ENCODE data around the gene MADCAM1. TPM values are rescaled to one million over a fixed set of nuclear protein-coding genes. Genes with fewer than 3 reads are reported as not detected.

The MADCAM1 gene
- total RNA-seq, 1 donor from 2014 or later = 0.92 TPM

GRCh38 chr19:536031-536880 is 40.0 kb downstream of the MADCAM1 start:
- peaks cover 26% of the 10 kb centered on the region for H3K4me1 ChIP-seq
- H3K4me3 ChIP-seq = no peak overlapping the region
- no peaks in the 10 kb centered on the region for H3K27me3 ChIP-seq (ENCODE audit: low read depth)
- no peak for DNase-seq
- H3K27ac ChIP-seq = peak overlapping the region; percentile 24
- ATAC-seq = no peak
- peaks cover 45% of the 10 kb centered on the region for H3K36me3 ChIP-seq
- H3K9me3 ChIP-seq = no peaks in the 10 kb centered on the region
- TF ChIP-seq, protein P1, sequence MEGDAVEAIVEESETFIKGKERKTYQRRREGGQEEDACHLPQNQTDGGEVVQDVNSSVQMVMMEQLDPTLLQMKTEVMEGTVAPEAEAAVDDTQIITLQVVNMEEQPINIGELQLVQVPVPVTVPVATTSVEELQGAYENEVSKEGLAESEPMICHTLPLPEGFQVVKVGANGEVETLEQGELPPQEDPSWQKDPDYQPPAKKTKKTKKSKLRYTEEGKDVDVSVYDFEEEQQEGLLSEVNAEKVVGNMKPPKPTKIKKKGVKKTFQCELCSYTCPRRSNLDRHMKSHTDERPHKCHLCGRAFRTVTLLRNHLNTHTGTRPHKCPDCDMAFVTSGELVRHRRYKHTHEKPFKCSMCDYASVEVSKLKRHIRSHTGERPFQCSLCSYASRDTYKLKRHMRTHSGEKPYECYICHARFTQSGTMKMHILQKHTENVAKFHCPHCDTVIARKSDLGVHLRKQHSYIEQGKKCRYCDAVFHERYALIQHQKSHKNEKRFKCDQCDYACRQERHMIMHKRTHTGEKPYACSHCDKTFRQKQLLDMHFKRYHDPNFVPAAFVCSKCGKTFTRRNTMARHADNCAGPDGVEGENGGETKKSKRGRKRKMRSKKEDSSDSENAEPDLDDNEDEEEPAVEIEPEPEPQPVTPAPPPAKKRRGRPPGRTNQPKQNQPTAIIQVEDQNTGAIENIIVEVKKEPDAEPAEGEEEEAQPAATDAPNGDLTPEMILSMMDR (IDR thresholded peaks at IDR 0.05) = no peak
- intact Hi-C loops (cut with DNase I) = no loop called here

DNA sequence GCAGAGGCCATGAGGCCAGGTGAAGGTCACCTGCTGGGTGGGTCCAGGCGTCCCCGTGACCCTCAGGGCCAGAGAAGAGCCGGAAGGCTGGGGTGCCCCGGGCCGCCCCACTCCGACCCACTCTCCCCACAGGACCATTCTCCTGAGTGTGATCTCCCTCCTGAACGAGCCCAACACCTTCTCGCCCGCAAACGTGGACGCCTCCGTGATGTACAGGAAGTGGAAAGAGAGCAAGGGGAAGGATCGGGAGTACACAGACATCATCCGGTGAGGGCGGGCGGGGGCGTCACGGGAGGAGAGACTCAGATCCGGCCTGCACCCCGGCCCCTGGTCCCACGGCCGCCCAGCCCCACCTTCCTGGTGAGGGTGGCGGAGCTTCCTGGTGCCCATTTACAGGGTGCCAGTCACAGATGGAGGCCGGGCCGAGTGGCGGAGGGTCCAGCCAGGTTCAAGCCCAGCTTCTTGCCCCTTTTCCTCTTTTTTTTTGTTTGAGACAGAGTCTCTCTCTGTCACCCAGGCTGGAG is 40.7 kb downstream of the MADCAM1 start:
- DNase-seq (no peak), ATAC-seq (no peak)
- Histone ChIP-seq H3K36me3 (peaks cover 52% of the 10 kb centered on the region), H3K27me3 (ENCODE audit: low read depth) (no peaks in the 10 kb centered on the region), H3K27ac (peak overlapping the region; percentile 24), H3K9me3 (no peaks in the 10 kb centered on the region), H3K4me1 (peaks cover 26% of the 10 kb centered on the region), H3K4me3 (no peak overlapping the region)
- TF ChIP-seq, protein P1 (IDR thresholded peaks at IDR 0.05) = no peak
- intact Hi-C loops (cut with DNase I) = no loop called here

- H3K4me3 ChIP-seq = no peak overlapping the region
- H3K4me1 ChIP-seq = peaks cover 16% of the 10 kb centered on the region
- H3K27me3 ChIP-seq (ENCODE audit: low read depth) = no peaks in the 10 kb centered on the region
- no peak for ATAC-seq
- TF ChIP-seq, protein P1 (IDR thresholded peaks at IDR 0.05) = no peak
- H3K27ac ChIP-seq = no peak overlapping the region
- H3K9me3 ChIP-seq = no peaks in the 10 kb centered on the region
- intact Hi-C loops (cut with DNase I) = no loop called here
- no peak for DNase-seq
- peaks cover 61% of the 10 kb centered on the region for H3K36me3 ChIP-seq
These were observed 42.5 kb downstream of the MADCAM1 start for GRCh38 chr19:538641-539428.

GRCh38 chr19:539429-540030 is 43.2 kb downstream of the MADCAM1 start:
- intact Hi-C loops (cut with DNase I) = no loop called here
- H3K9me3 ChIP-seq = no peaks in the 10 kb centered on the region

More at GRCh38 chr19:539429-540030, 43.2 kb downstream of the MADCAM1 start:
- Histone ChIP-seq H3K4me3 (no peak overlapping the region), H3K36me3 (peaks cover 61% of the 10 kb centered on the region), H3K27me3 (ENCODE audit: low read depth) (no peaks in the 10 kb centered on the region), H3K27ac (no peak overlapping the region), H3K4me1 (peaks cover 13% of the 10 kb centered on the region)
- TF ChIP-seq, protein P1 (IDR thresholded peaks at IDR 0.05) = no peak
- DNase-seq (no peak), ATAC-seq (no peak)

All from lower lobe of right lung (tissue), 2 donors.